ENCODE results near the gene FCHSD1. TPM values are rescaled to one million over a fixed set of nuclear protein-coding genes. Genes with fewer than 3 reads are reported as not detected.

Gene FCHSD1
- total and polyA plus RNA-seq, 2 donors (not counting 3 experiments of a cell fraction or from before 2014, with no cell fraction given): 35.1 to 37.0 TPM

DNA sequence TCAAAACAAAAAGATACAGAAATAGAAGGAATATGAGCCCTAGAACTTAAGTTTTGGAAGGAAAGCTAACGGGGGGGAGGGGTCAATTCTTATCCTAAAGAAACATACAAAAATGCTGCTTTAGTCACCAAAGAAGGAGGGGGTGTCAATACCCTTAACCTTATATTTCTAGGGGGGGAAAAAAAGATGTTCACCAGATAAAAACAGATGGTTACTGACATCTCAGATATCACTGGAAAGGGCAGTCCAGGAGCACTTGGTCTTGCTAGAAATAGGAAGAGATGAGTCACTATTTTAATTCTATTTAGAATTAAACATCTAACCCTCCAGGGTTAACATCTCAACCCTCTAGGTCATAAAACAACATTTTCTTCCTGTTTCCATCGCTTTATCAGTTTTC, 34.1 kb downstream of the FCHSD1 start:
- FAIRE-seq (peak; percentile 57), DNase-seq (ENCODE audit: low read depth, low spot score) (no peak)
- Histone ChIP-seq H3K4me1 (ENCODE audit: control insufficient read depth, extremely low read depth, insufficient read depth, low read length) (peaks cover 18% of the 10 kb centered on the region), H3K9ac (replicated peaks; ENCODE audit: extremely low read depth, insufficient read depth, low read length) (peak overlapping the region; percentile 67), H3K27ac (ENCODE audit: insufficient read depth, low read depth, low read length) (peak overlapping the region; percentile 22), H3K27me3 (ENCODE audit: control insufficient read depth in 2 of 2, insufficient read depth in 2 of 2, low read length in 2 of 2) (no peaks in the 10 kb centered on the region), H3K36me3 (ENCODE audit: control insufficient read depth in 2 of 2, extremely low read depth in 1 of 2, insufficient read depth in 2 of 2, low read length in 2 of 2) (peaks cover 0 to 5% of the 10 kb centered on the region in 2 experiments), H3K4me3 (replicated peaks in 1 of 3; ENCODE audit: insufficient read depth in 1 of 3, low read depth in 1 of 3, low read length in 3 of 3) (peak overlapping the region in 2 of 3 experiments; percentile 77 to 84), H4K20me1 (replicated peaks; ENCODE audit: control insufficient read depth, extremely low read depth, insufficient read depth, low read length) (peaks cover 3% of the 10 kb centered on the region), H3K4me2 (ENCODE audit: insufficient read depth, low read length) (peak overlapping the region; percentile 90), H3K79me2 (ENCODE audit: control insufficient read depth, insufficient read depth, low read length) (peaks cover 43% of the 10 kb centered on the region), H3K9me1 (replicated peaks; ENCODE audit: control insufficient read depth, extremely low read depth, insufficient read depth, low read length) (no peaks in the 10 kb centered on the region), H2AFZ (ENCODE audit: low read depth, low read length) (no peak overlapping the region), H3K9me3 (replicated peaks; ENCODE audit: control insufficient read depth, insufficient read depth, low read length) (no peaks in the 10 kb centered on the region)
- intact Hi-C loops (cut with micrococcal nuclease) (no loop called here), dilution Hi-C loops (cut with MboI; ENCODE audit: extremely low pct_ligation_motif_present, low sequenced_read_pairs) (no loop called here)
- CTCF ChIA-PET: interaction anchor here (0.9 to 8.5 kb wide), 8 partner anchors 12 to 187 kb away, joined by 3 to 1019 read pairs (median 40); partner anchors contain the start of genes HDAC3, PCDHGA12 and RELL2
- no TSS peak for BruUV-seq (replicated peaks)
- POLR2A ChIA-PET: no interaction called here
- TF ChIP-seq POLR2AphosphoS5 (IDR thresholded peaks at IDR 0.05; ENCODE audit: insufficient read depth, low read depth, low read length) (peak; percentile 26), MYC (IDR thresholded peaks at IDR 0.05; ENCODE audit: low read depth, low read length) (no peak), GATA2 (IDR thresholded peaks at IDR 0.05; ENCODE audit: insufficient read depth, insufficient read length, low read depth, low read length) (peak; percentile 81), FOS (IDR thresholded peaks at IDR 0.05; ENCODE audit: borderline replicate concordance, insufficient read depth, low read length) (peak; percentile 75), EZH2 (IDR thresholded peaks at IDR 0.05; ENCODE audit: borderline replicate concordance, low read depth, low read length, severe bottlenecking) (no peak), POLR2A (IDR thresholded peaks at IDR 0.05; ENCODE audit: low read depth, low read length) (no peak), JUN (IDR thresholded peaks at IDR 0.05; ENCODE audit: borderline replicate concordance, insufficient read depth, insufficient read length, low read depth) (peak; percentile 50)
- TF ChIP-seq, protein P1, sequence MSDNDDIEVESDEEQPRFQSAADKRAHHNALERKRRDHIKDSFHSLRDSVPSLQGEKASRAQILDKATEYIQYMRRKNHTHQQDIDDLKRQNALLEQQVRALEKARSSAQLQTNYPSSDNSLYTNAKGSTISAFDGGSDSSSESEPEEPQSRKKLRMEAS (IDR thresholded peaks at IDR 0.05; ENCODE audit: insufficient read depth, insufficient read length): no peak
- TF ChIP-seq, protein P2, sequence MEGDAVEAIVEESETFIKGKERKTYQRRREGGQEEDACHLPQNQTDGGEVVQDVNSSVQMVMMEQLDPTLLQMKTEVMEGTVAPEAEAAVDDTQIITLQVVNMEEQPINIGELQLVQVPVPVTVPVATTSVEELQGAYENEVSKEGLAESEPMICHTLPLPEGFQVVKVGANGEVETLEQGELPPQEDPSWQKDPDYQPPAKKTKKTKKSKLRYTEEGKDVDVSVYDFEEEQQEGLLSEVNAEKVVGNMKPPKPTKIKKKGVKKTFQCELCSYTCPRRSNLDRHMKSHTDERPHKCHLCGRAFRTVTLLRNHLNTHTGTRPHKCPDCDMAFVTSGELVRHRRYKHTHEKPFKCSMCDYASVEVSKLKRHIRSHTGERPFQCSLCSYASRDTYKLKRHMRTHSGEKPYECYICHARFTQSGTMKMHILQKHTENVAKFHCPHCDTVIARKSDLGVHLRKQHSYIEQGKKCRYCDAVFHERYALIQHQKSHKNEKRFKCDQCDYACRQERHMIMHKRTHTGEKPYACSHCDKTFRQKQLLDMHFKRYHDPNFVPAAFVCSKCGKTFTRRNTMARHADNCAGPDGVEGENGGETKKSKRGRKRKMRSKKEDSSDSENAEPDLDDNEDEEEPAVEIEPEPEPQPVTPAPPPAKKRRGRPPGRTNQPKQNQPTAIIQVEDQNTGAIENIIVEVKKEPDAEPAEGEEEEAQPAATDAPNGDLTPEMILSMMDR (IDR thresholded peaks at IDR 0.05; ENCODE audit: extremely low read depth in 1 of 2, insufficient read depth in 1 of 2, low read depth in 1 of 2, low read length in 2 of 2): no peak

Measured in endothelial cell of umbilical vein (primary cell).